AG10803 (cell line): Measurements from ENCODE around the gene ARMH4.
A peak's percentile ranks its signal among the peaks of the same experiment; 100 is the strongest.

ENCODE experiments used
- DNase-seq: peaks from one replicate; pipeline ENCODE4 v3.0.0; 2010; ENCODE audit warnings: low read depth
- H3K4me3 ChIP-seq: 2 replicates; pipeline ENCODE4 v1.5.1; 2011; ENCODE audit warnings: mild to moderate bottlenecking, low read length, control low read depth
- CTCF ChIP-seq: conservative IDR thresholded peaks from 2 replicates; pipeline ENCODE4 v1.5.1; 2011; ENCODE audit warnings: mild to moderate bottlenecking, low read length, control low read depth, inconsistent platforms

Gene ARMH4, protein sequence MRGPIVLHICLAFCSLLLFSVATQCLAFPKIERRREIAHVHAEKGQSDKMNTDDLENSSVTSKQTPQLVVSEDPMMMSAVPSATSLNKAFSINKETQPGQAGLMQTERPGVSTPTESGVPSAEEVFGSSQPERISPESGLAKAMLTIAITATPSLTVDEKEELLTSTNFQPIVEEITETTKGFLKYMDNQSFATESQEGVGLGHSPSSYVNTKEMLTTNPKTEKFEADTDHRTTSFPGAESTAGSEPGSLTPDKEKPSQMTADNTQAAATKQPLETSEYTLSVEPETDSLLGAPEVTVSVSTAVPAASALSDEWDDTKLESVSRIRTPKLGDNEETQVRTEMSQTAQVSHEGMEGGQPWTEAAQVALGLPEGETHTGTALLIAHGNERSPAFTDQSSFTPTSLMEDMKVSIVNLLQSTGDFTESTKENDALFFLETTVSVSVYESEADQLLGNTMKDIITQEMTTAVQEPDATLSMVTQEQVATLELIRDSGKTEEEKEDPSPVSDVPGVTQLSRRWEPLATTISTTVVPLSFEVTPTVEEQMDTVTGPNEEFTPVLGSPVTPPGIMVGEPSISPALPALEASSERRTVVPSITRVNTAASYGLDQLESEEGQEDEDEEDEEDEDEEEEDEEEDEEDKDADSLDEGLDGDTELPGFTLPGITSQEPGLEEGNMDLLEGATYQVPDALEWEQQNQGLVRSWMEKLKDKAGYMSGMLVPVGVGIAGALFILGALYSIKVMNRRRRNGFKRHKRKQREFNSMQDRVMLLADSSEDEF

GRCh38 chr14:58152014-58152857, at the start of gene ARMH4:
Gene ARMH4, minus strand, starts transcription at chr14:58152213. Its CDS starts 12,855 bp downstream, at chr14:58139358.
- H3K4me3 ChIP-seq: peak within 1 kb of the TSS; percentile 77
- no peak for TF ChIP-seq CTCF
- DNase-seq: peak; percentile 77

DNA sequence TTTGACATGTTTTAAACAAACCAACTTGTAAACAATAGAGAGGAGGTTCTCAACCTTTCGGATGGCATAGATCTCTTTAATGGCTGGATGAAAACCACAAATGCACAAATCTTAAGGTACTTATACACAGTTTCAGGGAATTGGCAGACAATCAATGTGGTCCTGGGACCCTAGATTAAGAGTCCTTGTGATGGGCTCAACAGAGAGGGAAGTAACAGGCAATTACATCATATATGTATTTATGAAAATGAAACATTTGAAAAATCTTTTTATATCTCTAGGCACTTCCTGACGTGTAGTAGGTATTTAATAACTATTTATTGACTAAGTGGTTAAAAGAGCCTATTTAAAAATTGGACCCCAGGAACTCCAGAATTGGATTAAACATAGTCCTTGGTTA, 48.8 kb upstream of the ARMH4 start:
- DNase-seq: no peak
- peak overlapping the region; percentile 95 for H3K4me3 ChIP-seq
- TF ChIP-seq CTCF: no peak

DNA sequence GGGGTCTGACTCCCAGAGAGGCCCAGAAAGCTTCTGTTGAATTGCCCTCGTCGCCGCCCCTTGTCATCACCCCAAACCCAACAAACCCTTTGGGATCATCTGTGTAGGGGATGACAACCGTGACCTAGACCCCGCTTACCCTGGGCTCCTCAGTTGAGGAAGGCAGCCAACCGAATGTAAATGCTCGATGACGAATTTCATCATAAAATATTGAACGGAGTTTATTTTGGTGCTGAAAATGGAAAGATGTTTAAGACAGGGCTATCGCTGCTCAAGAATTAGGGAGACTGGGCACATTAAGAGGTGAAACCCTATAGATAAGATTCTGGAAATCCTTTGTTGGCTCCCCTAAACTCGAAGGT, 48.4 kb upstream of the ARMH4 start:
- DNase-seq: no peak
- peak overlapping the region; percentile 95 for H3K4me3 ChIP-seq
- no peak for TF ChIP-seq CTCF

GRCh38 chr14:58199726-58200479, 47.9 kb upstream of the ARMH4 start, which contains the start of gene ACTR10:
Gene ACTR10, plus strand, starts transcription at chr14:58200149. Its CDS starts 69 bp downstream, at chr14:58200218.
- TF ChIP-seq CTCF: no peak
- peak within 1 kb of the TSS; percentile 95 for H3K4me3 ChIP-seq

GRCh38 chr14:58198086-58198485, 46.1 kb upstream of the ARMH4 start:
- no peak overlapping the region for H3K4me3 ChIP-seq
- DNase-seq: no peak
- no peak for TF ChIP-seq CTCF

More at GRCh38 chr14:58199726-58200479, 47.9 kb upstream of the ARMH4 start, which contains the start of gene ACTR10:
- DNase-seq: peak; percentile 70

DNA sequence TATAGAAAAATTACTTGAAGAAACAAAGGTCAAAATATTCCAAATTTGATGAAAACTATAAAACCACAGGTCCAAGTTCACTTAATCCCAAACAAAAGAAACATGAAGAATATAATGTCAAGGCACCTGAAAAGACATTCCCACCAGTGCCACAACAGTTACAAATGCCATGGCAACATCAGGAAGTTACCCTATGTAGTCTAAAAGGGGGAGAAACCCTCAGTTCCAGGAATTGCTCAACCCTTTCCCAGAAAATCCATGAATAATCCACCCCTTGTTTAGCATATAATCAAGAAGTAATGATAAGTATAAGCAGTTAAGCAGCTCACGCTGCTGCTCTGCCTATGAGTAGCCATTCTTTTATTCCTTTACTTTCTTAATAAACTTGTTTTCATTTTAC, 44.2 kb upstream of the ARMH4 start:
- DNase-seq: no peak
- H3K4me3 ChIP-seq: no peak overlapping the region
- TF ChIP-seq CTCF: no peak
